Panc1 (cell line): ENCODE results near the gene SGMS2.

Source experiments
- POLR2AphosphoS5 ChIP-seq: IDR thresholded peaks from 2 replicates; pipeline ENCODE4 v1.6.1; 2012; ENCODE audit warnings: mild to moderate bottlenecking, low read depth, low read length, moderate library complexity
- SIN3A ChIP-seq: IDR thresholded peaks from 2 replicates; pipeline ENCODE4 v1.6.1; 2012; ENCODE audit warnings: low read depth, mild to moderate bottlenecking, low read length, moderate library complexity, borderline replicate concordance; ENCODE audit not compliant: insufficient read depth
- TF ChIP-seq, protein P1 (sequence below): fragments of 450-650 bp; IDR thresholded peaks from 2 replicates; pipeline ENCODE4 v1.5.1; 2017; ENCODE audit warnings: mild to moderate bottlenecking

- TF ChIP-seq, protein P1, sequence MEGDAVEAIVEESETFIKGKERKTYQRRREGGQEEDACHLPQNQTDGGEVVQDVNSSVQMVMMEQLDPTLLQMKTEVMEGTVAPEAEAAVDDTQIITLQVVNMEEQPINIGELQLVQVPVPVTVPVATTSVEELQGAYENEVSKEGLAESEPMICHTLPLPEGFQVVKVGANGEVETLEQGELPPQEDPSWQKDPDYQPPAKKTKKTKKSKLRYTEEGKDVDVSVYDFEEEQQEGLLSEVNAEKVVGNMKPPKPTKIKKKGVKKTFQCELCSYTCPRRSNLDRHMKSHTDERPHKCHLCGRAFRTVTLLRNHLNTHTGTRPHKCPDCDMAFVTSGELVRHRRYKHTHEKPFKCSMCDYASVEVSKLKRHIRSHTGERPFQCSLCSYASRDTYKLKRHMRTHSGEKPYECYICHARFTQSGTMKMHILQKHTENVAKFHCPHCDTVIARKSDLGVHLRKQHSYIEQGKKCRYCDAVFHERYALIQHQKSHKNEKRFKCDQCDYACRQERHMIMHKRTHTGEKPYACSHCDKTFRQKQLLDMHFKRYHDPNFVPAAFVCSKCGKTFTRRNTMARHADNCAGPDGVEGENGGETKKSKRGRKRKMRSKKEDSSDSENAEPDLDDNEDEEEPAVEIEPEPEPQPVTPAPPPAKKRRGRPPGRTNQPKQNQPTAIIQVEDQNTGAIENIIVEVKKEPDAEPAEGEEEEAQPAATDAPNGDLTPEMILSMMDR = no peak
- TF ChIP-seq SIN3A = no peak
- no peak for TF ChIP-seq POLR2AphosphoS5
Measured at GRCh38 chr4:107896158-107896645, 71.5 kb downstream of the SGMS2 start.
